Testis (tissue), 3 donors: ENCODE measurements around the gene RTCA. TPM values are rescaled to one million over a fixed set of nuclear protein-coding genes. Genes with fewer than 3 reads are reported as not detected.
"Not testable (repeated sequence)": the region's sequence is repeated elsewhere in the genome, so short reads cannot be mapped to it uniquely, and the experiment has no call there.

Experiments used
- DNase-seq: peaks from one replicate; pipeline ENCODE4 v3.0.0-alpha.2; 2019
- H3K27ac ChIP-seq, 2 donors: fragments of 200-600 bp; sonication (generic); one replicate each; pipeline ENCODE4 v1.5.1; 2019
- H3K27me3 ChIP-seq: fragments of 200-600 bp; sonication (generic); one replicate; pipeline ENCODE4 v1.5.1; 2019
- H3K36me3 ChIP-seq: fragments of 200-600 bp; sonication (generic); one replicate; pipeline ENCODE4 v1.5.1; 2017; ENCODE audit warnings: low read depth; ENCODE audit errors: missing control alignments
- H3K4me1 ChIP-seq: fragments of 200-600 bp; sonication (generic); one replicate; pipeline ENCODE4 v1.5.1; 2019
- H3K4me3 ChIP-seq, 2 donors: fragments of 200-600 bp; sonication (generic); one replicate each; pipeline ENCODE4 v1.5.1; 2017 to 2019
- H3K9me3 ChIP-seq: fragments of 200-600 bp; sonication (generic); one replicate; pipeline ENCODE4 v1.5.1; 2017
- CTCF ChIP-seq, 3 experiments: fragments of 450-650 bp in 2 of 3; fragments of 200-600 bp in 1 of 3; sonication (generic) in 1 of 3; IDR thresholded peaks; one replicate each; pipeline ENCODE4 v1.5.1; 2016 to 2019; ENCODE audit warnings: antibody characterized with exemption in 3 of 3, mild to moderate bottlenecking in 2 of 3, moderate library complexity in 1 of 3
- POLR2A ChIP-seq: fragments of 450-650 bp; IDR thresholded peaks from one replicate; pipeline ENCODE4 v1.6.1; 2017; ENCODE audit warnings: antibody characterized with exemption, mild to moderate bottlenecking, moderate library complexity
- WGBS, 2 donors: methylation state at CpG; one replicate each; pipeline ENCODE4 v1.1.5; 2018; 5-methylcytosine and 5-hydroxymethylcytosine counted together
- intact Hi-C: fragments of 100-400 bp; cut with DNase I; formaldehyde crosslinking; loops from one replicate; pipeline ENCODE4 v1.15.1; 2023; ENCODE audit warnings: low total_unique reads
- polyA plus RNA-seq: library from polyadenylated mRNA; stranded (reverse); fragments of 350-450 nt; fragmentation: Illumina TruSeq; extraction: RNeasy Lipid Tissue Mini Kit (QIAGEN cat#74804); gene quantifications from one replicate; pipeline ENCODE4 v1.2.3, GENCODE V29; 2014; ENCODE audit warnings: low read depth, low replicate concordance; ENCODE audit not compliant: insufficient read depth
- total RNA-seq, 2 donors: library from RNA; depleted of rRNA; stranded (reverse); fragments of >200 nt; gene quantifications; one replicate each; pipeline ENCODE4 v1.2.3, GENCODE V29; 2016

RTCA gene
- total and polyA plus RNA-seq, 3 donors from 2014 or later, result 20.9 to 30.0 (median 24.2) TPM

- intact Hi-C loops, result no loop called here
Measured at GRCh38 chr1:100222428-100222827, 43.6 kb upstream of the RTCA start.

GRCh38 chr1:100229681-100230443, 36.2 kb upstream of the RTCA start:
- 65 to 71% methylated on average over 4 of the region's 4 CpGs for WGBS, 2 donors
- Histone ChIP-seq H3K4me1 (no peaks in the 10 kb centered on the region), H3K9me3 (no peaks in the 10 kb centered on the region), H3K27me3 (no peaks in the 10 kb centered on the region), H3K36me3 (no peaks in the 10 kb centered on the region), H3K4me3 (no peak overlapping the region), H3K27ac (no peak overlapping the region)
- intact Hi-C loops, result no loop called here
- no peak for DNase-seq
- TF ChIP-seq POLR2A (no peak), CTCF (IDR thresholded peaks at IDR 0.05) (no peak)

More at GRCh38 chr1:100222428-100222827, 43.6 kb upstream of the RTCA start:
- no peak for DNase-seq
- H3K4me3 ChIP-seq, result no peak overlapping the region
- no peak for TF ChIP-seq POLR2A
- TF ChIP-seq CTCF (IDR thresholded peaks at IDR 0.05), result no peak
- H3K9me3 ChIP-seq, result no peaks in the 10 kb centered on the region
- H3K36me3 ChIP-seq, result no peaks in the 10 kb centered on the region
- no peak overlapping the region for H3K27ac ChIP-seq
- H3K4me1 ChIP-seq, result no peaks in the 10 kb centered on the region
- H3K27me3 ChIP-seq, result no peaks in the 10 kb centered on the region

- 83 to 88% methylated on average over 2 of the region's 2 CpGs for WGBS, 2 donors
- TF ChIP-seq POLR2A (no peak), CTCF (IDR thresholded peaks at IDR 0.05) (no peak)
- Histone ChIP-seq H3K27ac (no peak overlapping the region), H3K9me3 (no peaks in the 10 kb centered on the region), H3K36me3 (no peaks in the 10 kb centered on the region), H3K4me1 (no peaks in the 10 kb centered on the region), H3K4me3 (no peak overlapping the region), H3K27me3 (no peaks in the 10 kb centered on the region)
- no peak for DNase-seq
- intact Hi-C loops, result no loop called here
Measured at GRCh38 chr1:100230765-100231164, 35.3 kb upstream of the RTCA start.

GRCh38 chr1:100231721-100232120, 34.3 kb upstream of the RTCA start:
- TF ChIP-seq POLR2A, result no peak
- TF ChIP-seq CTCF (IDR thresholded peaks at IDR 0.05), result no peak
- Histone ChIP-seq H3K9me3 (no peaks in the 10 kb centered on the region), H3K36me3 (no peaks in the 10 kb centered on the region), H3K4me3 (no peak overlapping the region), H3K4me1 (no peaks in the 10 kb centered on the region), H3K27ac (no peak overlapping the region), H3K27me3 (no peaks in the 10 kb centered on the region)
- WGBS, 2 donors, result 88 to 94% methylated on average over 2 of the region's 2 CpGs
- no peak for DNase-seq
- intact Hi-C loops, result no loop called here

- Histone ChIP-seq H3K36me3 (no peaks in the 10 kb centered on the region), H3K4me1 (no peaks in the 10 kb centered on the region), H3K9me3 (no peaks in the 10 kb centered on the region), H3K27me3 (no peaks in the 10 kb centered on the region), H3K4me3 (no peak overlapping the region), H3K27ac (no peak overlapping the region)
- intact Hi-C loops, result no loop called here
- no peak for TF ChIP-seq POLR2A
- no peak for TF ChIP-seq CTCF (IDR thresholded peaks at IDR 0.05)
- 92 to 96% methylated on average over 1 of the region's 1 CpG for WGBS, 2 donors
- DNase-seq, result no peak
Measured at GRCh38 chr1:100232156-100232555, 33.9 kb upstream of the RTCA start.

DNA sequence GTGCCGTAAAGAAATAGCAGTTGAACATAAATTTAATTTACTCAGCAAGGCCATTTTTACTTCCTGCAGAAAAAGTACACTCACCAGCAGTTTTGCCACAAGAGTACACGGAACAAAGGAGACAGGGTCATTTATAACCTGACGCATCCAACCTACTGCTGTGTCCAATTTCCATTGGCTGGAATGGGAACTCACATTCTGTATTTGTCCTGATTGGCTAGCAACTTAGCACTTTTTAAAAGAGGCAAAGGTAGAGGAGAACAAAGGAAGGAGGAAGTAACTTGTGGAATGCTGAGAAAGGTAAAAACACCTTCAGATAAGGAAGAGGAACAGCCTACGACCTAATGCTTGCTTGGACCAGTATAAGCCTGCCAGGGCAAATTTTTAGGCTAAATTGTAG, 32.5 kb upstream of the RTCA start:
- WGBS, 2 donors, result 87% methylated on average over 4 of the region's 4 CpGs
- intact Hi-C loops, result not testable (repeated sequence)

More for the DNA sequence above, 32.5 kb upstream of the RTCA start:
- not testable (repeated sequence) for H3K27me3 ChIP-seq, H3K4me1 ChIP-seq, H3K4me3 ChIP-seq, DNase-seq, H3K36me3 ChIP-seq, H3K27ac ChIP-seq, H3K9me3 ChIP-seq
